Lower leg skin (tissue), 4 donors: ENCODE results near the gene TRIM25. TPM values are rescaled to one million over a fixed set of nuclear protein-coding genes. Genes with fewer than 3 reads are reported as not detected.

ENCODE experiments used
- DNase-seq, 2 donors: peaks; one replicate each; pipeline ENCODE4 v3.0.0-alpha.2; 2019; ENCODE audit warnings: low spot score in 2 of 2
- H3K4me3 ChIP-seq: fragments of 200-600 bp; sonication (generic); 2 replicates; pipeline ENCODE4 v1.5.1; 2017; ENCODE audit warnings: mild to moderate bottlenecking, low read depth; ENCODE audit not compliant: poor library complexity, severe bottlenecking
- POLR2A ChIP-seq, 2 donors: fragments of 450-650 bp; IDR thresholded peaks; one replicate each; pipeline ENCODE4 v1.6.1; 2016 to 2017; ENCODE audit warnings: antibody characterized with exemption in 2 of 2, mild to moderate bottlenecking in 1 of 2, moderate library complexity in 1 of 2
- WGBS, 2 donors: methylation state at CpG; one replicate each; pipeline ENCODE4 v1.1.5; 2018; 5-methylcytosine and 5-hydroxymethylcytosine counted together
- intact Hi-C: fragments of 100-400 bp; cut with DNase I; formaldehyde crosslinking; loops from one replicate; pipeline ENCODE4 v1.15.0; 2023; ENCODE audit warnings: low total_unique reads
- total RNA-seq, 4 donors: library from RNA; depleted of rRNA; stranded (reverse); fragments of >200 nt; gene quantifications; one replicate each; pipeline ENCODE4 v1.1.0, GENCODE V29; 2016
- TF ChIP-seq, protein P1 (sequence below), 3 donors: fragments of 450-650 bp; IDR thresholded peaks; one replicate each; pipeline ENCODE4 v1.5.1; 2016; ENCODE audit warnings: antibody characterized with exemption in 3 of 3, mild to moderate bottlenecking in 3 of 3, moderate library complexity in 2 of 3

The TRIM25 gene
- total RNA-seq, 4 donors from 2014 or later: 28.5 to 37.9 (median 34.5) TPM

DNA sequence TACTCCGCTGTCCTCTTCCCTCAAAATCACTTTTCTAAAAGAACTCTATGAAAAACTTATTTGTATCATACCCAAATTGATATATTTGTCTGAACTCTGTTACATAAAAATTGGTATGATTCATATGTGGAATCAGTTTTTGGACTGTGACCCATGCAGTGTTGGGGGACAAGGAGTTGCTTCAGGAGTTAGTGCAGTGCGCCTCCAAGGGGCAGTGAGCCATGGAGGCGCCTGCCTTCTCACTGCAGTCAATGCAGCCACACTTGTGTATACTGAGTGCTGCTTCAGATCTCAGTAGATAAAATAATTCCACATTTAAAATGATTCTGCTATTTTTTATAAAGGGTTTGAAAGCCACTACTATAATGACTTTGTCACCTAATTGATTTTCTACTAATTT is 47.4 kb downstream of the TRIM25 start:
- intact Hi-C loops: no loop called here
- WGBS, 2 donors: 29 to 70% methylated on average over 3 of the region's 3 CpGs
- no peak overlapping the region for H3K4me3 ChIP-seq
- no peak for DNase-seq
- no peak for TF ChIP-seq POLR2A (IDR thresholded peaks at IDR 0.05)
- TF ChIP-seq, protein P1, sequence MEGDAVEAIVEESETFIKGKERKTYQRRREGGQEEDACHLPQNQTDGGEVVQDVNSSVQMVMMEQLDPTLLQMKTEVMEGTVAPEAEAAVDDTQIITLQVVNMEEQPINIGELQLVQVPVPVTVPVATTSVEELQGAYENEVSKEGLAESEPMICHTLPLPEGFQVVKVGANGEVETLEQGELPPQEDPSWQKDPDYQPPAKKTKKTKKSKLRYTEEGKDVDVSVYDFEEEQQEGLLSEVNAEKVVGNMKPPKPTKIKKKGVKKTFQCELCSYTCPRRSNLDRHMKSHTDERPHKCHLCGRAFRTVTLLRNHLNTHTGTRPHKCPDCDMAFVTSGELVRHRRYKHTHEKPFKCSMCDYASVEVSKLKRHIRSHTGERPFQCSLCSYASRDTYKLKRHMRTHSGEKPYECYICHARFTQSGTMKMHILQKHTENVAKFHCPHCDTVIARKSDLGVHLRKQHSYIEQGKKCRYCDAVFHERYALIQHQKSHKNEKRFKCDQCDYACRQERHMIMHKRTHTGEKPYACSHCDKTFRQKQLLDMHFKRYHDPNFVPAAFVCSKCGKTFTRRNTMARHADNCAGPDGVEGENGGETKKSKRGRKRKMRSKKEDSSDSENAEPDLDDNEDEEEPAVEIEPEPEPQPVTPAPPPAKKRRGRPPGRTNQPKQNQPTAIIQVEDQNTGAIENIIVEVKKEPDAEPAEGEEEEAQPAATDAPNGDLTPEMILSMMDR (IDR thresholded peaks at IDR 0.05): no peak

DNA sequence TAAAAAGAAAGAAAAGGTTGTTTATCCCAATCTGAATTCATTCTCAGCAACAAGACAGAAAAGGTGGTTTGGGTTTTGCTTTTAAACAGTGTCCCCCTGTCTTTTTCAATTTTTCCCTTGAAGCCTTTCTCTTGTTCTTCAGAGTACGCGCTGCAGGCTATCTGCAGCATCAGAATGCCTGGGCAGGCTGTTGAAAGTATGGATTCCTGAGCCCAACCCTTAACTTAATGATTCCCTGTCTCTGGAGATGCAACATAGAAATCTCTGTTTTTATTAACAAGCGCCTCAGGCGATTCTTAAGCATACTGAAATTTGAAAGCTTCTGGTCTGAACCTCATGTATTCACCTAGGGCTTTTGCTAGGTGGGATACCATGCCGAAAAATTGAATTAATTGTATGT is 47.8 kb downstream of the TRIM25 start:
- intact Hi-C loops: no loop called here
- H3K4me3 ChIP-seq: no peak overlapping the region
- 69 to 80% methylated on average over 5 of the region's 5 CpGs for WGBS, 2 donors
- TF ChIP-seq POLR2A (IDR thresholded peaks at IDR 0.05): no peak
- TF ChIP-seq, protein P1 (IDR thresholded peaks at IDR 0.05): no peak
- DNase-seq: no peak

DNA sequence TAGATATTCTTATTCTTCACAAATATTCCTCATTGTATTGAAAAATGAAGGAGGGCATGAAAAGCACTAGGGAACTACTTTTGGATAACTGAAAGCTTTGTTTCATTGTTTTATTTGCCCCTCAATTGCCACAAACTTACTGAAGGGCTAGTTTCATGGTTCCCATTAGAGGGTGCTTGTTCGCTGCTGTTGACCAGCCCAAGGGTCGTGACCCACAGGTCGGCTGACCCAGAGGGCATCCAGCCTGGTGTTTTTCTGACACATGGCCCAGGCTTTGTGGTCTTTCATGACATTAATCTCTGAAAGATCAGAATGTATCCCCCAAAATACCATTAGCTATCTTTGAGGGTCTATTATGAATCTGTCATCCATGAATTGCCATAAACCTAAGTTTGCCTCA is 49.9 kb downstream of the TRIM25 start:
- intact Hi-C loops: no loop called here
- DNase-seq: no peak
- no peak overlapping the region for H3K4me3 ChIP-seq
- TF ChIP-seq, protein P1 (IDR thresholded peaks at IDR 0.05): no peak
- no peak for TF ChIP-seq POLR2A (IDR thresholded peaks at IDR 0.05)
- WGBS, 2 donors: 58 to 74% methylated on average over 3 of the region's 3 CpGs

DNA sequence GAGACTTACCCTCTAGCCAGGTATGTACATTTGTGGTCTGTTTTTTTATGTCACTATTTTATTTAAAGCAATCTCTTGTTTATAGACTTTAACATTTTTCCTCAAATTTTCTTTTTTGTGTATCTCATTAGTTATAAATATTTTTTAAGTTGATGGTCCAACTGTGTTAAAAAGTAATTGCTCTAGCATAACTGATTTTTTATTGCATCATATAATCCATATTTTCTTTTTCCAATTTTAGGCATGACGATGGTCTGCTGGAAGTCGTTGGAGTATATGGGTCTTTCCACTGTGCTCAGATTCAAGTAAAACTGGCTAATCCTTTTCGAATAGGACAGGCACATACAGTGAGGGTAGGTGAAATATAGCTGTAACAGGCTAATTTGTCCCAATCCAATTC is 52.0 kb downstream of the TRIM25 start:
- no peak overlapping the region for H3K4me3 ChIP-seq
- intact Hi-C loops: no loop called here
- TF ChIP-seq, protein P1 (IDR thresholded peaks at IDR 0.05): no peak
- no peak for TF ChIP-seq POLR2A (IDR thresholded peaks at IDR 0.05)
- DNase-seq: no peak
- 86 to 89% methylated on average over 3 of the region's 3 CpGs for WGBS, 2 donors

DNA sequence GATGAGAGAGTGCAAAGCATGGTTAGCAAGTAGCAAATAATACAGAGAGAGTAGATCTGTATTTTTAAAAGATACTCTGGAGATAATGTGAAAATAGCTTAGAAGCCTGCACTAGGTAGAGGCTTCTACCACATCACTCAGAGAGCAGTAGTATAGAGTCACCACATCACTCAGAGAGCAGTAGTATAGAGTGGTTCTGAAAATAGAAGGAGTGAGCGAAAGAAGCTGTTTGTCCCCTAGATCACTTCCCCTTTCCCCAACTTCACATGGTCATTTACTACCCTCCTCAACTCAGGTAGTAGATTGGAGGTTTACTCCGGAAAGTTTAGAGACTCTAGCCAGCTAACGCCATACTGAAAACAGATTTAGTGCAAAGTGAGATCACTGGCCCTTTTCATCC is 62.8 kb downstream of the TRIM25 start:
- WGBS, 2 donors: 63 to 78% methylated on average over 3 of the region's 3 CpGs
- TF ChIP-seq POLR2A (IDR thresholded peaks at IDR 0.05): no peak
- TF ChIP-seq, protein P1 (IDR thresholded peaks at IDR 0.05): no peak
- H3K4me3 ChIP-seq: no peak overlapping the region
- intact Hi-C loops: no loop called here
- no peak for DNase-seq

DNA sequence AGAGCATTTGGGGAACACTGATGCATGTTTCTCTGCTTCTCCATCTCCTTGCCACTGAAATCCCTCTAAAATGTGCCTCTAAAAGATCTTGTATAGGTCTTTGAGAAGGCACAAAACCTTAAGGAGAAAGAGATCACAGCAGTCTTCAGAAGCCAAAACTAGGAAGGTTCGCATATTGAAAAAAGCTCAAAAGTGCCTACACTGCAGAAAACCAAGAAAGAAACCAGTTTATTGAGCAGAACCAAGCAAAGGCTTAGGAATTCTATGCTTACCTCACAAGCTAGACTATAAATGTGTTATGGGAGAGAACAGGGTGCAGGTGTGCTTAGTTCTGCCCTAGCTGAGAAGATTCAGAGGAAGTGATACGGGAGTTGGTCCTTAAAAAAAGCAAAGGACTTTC is 63.3 kb downstream of the TRIM25 start:
- H3K4me3 ChIP-seq: no peak overlapping the region
- no peak for DNase-seq
- intact Hi-C loops: no loop called here
- TF ChIP-seq POLR2A (IDR thresholded peaks at IDR 0.05): no peak
- TF ChIP-seq, protein P1 (IDR thresholded peaks at IDR 0.05): no peak
- 92 to 95% methylated on average over 2 of the region's 2 CpGs for WGBS, 2 donors
